AG04449 (cell line): ENCODE measurements around the gene ARHGAP15.

Experiments
- CTCF ChIA-PET: fragments of 350-600 bp; formaldehyde crosslinking; extraction: SDS; loops from one replicate; lab custom pipeline; 2021; ENCODE audit warnings: antibody characterized with exemption; lab: Yijun Ruan, JAX
- POLR2A ChIA-PET: fragments of 400-600, 350-600 bp; formaldehyde crosslinking; extraction: SDS; loops from one replicate; lab custom pipeline; 2020; ENCODE audit warnings: antibody characterized with exemption, inconsistent platforms; lab: Yijun Ruan, JAX
- DNase-seq: peaks from one replicate; pipeline ENCODE4 v3.0.0-alpha.2; 2010; ENCODE audit warnings: low read depth, low spot score
- H3K4me3 ChIP-seq: 2 replicates; pipeline ENCODE4 v1.5.1; 2011; ENCODE audit warnings: low read depth, mild to moderate bottlenecking, control low read depth, low read length
- TF ChIP-seq, protein P1 (sequence below): IDR thresholded peaks from one replicate; pipeline ENCODE4 v1.5.1; 2011; ENCODE audit warnings: mild to moderate bottlenecking, moderate library complexity, low read length, control low read depth, inconsistent platforms; ENCODE audit not compliant: insufficient read depth; ENCODE audit errors: missing control alignments

The ARHGAP15 gene

GRCh38 chr2:143321994-143322393 is 192.8 kb downstream of the ARHGAP15 start:
- no peak for DNase-seq
- TF ChIP-seq, protein P1, sequence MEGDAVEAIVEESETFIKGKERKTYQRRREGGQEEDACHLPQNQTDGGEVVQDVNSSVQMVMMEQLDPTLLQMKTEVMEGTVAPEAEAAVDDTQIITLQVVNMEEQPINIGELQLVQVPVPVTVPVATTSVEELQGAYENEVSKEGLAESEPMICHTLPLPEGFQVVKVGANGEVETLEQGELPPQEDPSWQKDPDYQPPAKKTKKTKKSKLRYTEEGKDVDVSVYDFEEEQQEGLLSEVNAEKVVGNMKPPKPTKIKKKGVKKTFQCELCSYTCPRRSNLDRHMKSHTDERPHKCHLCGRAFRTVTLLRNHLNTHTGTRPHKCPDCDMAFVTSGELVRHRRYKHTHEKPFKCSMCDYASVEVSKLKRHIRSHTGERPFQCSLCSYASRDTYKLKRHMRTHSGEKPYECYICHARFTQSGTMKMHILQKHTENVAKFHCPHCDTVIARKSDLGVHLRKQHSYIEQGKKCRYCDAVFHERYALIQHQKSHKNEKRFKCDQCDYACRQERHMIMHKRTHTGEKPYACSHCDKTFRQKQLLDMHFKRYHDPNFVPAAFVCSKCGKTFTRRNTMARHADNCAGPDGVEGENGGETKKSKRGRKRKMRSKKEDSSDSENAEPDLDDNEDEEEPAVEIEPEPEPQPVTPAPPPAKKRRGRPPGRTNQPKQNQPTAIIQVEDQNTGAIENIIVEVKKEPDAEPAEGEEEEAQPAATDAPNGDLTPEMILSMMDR: no peak
- H3K4me3 ChIP-seq: no peak overlapping the region
- CTCF ChIA-PET: no interaction called here
- POLR2A ChIA-PET: no interaction called here

GRCh38 chr2:143329288-143329687 is 200.1 kb downstream of the ARHGAP15 start:
- H3K4me3 ChIP-seq: no peak overlapping the region
- ChIA-PET POLR2A (no interaction called here), CTCF (no interaction called here)
- DNase-seq: no peak
- TF ChIP-seq, protein P1: no peak

DNA sequence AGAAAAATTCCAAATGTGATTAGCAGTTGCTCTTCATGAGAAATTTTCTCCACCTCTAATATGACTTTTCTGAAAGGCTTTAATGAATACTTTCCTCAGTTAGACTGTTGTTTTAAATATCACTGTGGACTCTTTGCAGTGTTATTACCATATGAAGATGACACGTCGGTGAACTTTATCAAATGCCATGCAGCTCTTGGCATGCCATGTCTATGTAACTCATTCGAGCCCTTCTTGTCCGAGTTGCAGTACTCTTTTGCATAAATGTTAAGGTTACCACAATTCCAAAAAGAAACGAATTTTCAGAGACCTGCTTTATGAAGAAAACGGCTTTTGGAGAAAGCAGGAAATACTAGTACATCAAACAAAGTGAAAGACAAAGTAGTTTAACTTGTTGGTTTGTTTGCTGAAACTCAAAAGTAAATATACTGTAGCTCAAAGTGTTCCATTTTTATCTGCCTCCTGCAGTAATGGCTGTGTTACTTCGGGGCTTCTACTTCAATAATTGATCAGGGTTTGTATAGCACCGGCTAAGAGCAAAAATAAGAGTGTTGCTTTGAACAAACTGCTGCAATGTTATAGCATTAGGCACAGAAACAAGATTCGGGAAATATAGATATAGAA is 204.1 kb downstream of the ARHGAP15 start:
- no peak overlapping the region for H3K4me3 ChIP-seq
- TF ChIP-seq, protein P1: no peak
- POLR2A ChIA-PET: no interaction called here
- CTCF ChIA-PET: no interaction called here
- DNase-seq: no peak

DNA sequence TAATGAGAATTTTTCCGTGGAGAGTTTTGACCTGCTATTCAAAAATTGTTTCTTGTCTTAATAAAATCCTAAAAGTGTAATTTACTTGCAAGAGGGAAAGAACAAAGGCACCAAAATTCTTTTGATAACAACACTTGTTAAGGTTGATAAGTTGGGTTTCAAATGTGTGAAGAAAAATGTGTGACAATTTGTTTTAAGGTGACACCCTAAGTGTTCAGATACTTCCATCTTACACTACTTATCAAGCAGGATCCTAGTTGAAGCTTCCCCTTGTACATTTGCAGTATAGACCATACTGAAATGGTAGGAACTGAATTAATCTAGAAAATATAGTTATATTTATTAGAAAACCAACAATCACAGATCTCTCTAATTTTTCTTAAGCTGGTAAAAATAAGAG is 204.6 kb downstream of the ARHGAP15 start:
- TF ChIP-seq, protein P1: no peak
- DNase-seq: no peak
- ChIA-PET POLR2A (no interaction called here), CTCF (no interaction called here)
- no peak overlapping the region for H3K4me3 ChIP-seq

DNA sequence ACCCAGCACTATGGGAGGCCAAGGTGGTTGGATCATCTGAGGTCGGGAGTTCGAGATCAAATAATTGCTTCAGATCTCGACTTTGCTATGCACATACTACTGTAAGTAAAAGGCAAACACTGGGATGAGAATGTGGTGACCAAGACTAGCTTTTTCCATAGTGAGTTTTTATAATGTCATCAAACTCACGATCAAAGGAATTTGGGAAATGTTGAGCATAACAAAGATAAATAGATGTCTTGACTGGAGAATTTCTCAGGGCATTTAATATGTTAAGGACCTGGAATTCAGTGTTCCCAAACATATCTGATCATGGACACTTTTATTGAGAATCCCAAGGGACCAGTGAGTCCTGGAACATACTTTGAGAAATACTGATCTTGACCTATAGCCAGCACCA is 205.6 kb downstream of the ARHGAP15 start:
- no peak overlapping the region for H3K4me3 ChIP-seq
- POLR2A ChIA-PET: no interaction called here
- DNase-seq: no peak
- CTCF ChIA-PET: no interaction called here
- TF ChIP-seq, protein P1: no peak

GRCh38 chr2:143336719-143337210 is 207.5 kb downstream of the ARHGAP15 start:
- POLR2A ChIA-PET: no interaction called here
- CTCF ChIA-PET: no interaction called here
- DNase-seq: no peak
- TF ChIP-seq, protein P1: no peak
- H3K4me3 ChIP-seq: no peak overlapping the region
